Hematopoietic multipotent progenitor cell treated with erythropoietin and hydrocortisone succinate and interleukin-3 and kit ligand, for 15 days (in vitro differentiated cells): Measurements from ENCODE around the gene GPC6.
"Not testable (repeated sequence)": the region's sequence is repeated elsewhere in the genome, so short reads cannot be mapped to it uniquely, and the experiment has no call there.

Source experiments
- DNase-seq: peaks from one replicate; pipeline ENCODE4 v3.0.0-alpha.2; 2015; ENCODE audit warnings: low spot score

GPC6 gene

DNA sequence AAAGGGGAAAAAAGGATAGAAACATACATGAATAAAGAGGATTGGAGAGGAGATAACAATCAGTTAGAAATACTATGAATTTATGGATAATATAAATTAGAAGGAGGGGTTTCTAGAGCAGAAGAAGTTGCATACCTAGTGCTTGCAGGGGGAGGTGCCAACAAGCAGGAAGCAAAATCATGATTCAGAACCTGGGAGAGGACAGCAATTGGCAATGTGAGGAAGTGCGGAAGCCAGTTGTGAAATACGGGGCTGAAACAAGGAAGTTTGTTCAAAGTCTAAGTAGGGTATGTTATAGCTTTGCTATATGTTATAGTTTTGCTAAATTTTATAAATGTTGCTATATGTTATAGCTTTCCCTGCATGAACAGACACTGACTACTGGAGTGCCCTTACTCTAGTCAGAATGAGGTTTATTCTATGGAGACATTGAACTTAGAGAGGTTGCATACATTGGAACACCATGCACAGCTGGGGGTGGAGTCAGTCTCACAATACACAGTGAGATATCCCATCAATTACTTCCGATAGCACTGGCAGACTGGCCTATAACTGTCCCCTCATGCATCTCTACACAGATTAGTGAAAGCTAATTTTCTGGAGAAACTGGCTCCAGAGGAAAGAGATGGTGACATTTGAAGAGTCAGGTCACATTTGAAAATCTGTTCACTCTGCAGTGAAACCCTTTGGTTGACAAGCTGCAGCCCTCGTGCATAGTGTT lies 92.1 kb downstream of the GPC6 start:
- no peak for DNase-seq

DNA sequence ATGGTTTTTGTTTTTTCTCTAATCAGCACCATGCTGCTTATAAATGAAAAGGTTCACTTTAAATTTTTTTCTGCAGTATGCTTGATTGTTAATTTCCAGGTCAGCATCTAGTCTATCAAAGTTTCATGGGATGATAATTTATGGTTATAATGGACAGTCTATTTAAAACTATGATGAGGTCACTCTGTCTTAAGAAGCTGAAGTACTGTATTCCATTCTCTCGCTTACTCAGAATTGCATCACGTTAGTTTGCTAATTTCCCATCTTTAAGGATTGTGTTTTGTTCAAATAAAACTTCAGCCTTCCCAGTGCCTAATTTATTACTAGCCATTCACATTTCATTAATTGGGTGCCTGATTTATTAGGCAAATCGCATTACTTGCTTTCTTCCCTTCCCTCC lies 94.3 kb downstream of the GPC6 start:
- DNase-seq = no peak

DNA sequence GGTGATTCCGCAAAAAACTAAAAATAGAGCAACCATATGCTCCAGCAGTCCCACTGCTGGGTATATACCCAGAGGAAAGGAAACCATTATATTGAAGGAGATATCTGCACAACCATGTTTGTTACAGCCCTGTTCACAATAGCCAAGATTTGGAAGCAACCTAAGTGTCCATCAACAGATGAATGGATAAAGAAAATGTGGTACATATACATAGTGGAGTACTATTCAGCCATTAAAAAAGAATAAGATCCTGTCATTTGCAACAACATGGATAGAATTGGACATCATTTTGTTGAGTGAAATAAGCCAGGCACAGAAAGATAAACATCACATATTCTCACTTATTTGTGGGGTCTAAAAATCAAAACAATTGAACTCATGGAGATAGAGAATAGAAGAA lies 97.3 kb downstream of the GPC6 start:
- not testable (repeated sequence) for DNase-seq

DNA sequence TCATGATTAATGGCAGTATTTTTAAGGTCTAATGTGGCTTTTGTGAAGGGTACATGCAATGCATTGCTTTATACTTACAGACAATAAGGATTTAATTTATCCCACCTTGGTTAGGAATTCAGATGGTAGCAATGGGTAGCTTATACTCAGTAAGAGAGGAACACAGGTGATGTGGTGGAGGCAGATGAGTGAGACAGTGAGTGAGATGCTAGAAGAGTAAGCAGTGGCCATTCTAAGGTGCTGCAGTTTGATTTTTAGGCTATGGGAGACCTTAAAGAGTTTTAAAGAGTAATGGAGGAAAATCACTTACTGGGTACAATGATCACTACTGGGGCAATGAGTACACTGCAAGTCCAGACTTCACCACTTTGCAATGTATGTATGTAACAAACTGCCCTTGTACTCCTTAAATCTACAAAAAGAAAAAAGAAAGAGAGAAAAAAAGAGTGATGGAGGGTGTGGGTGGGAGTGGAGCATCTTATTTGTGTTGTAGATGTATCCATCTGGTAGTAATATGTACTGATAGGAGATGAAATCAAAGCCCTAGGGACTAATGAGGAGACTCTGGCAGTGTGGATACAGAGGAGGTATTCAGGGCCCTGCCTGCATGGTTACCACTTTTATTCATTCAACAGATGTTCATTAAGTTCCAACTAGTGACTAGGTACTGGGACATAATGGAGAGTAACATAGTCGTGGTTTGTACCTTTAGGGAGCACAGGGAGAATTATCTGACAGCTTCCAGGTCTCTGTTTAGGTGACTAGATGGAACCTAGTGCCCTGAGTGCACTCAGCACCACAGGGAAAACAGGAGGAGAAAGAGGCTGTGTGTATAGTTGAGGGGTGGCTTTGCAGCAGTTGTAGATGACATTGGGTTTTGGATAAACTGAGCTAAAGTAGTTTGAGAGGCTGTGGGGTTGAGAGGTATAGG lies 99.0 kb downstream of the GPC6 start:
- no peak for DNase-seq

DNA sequence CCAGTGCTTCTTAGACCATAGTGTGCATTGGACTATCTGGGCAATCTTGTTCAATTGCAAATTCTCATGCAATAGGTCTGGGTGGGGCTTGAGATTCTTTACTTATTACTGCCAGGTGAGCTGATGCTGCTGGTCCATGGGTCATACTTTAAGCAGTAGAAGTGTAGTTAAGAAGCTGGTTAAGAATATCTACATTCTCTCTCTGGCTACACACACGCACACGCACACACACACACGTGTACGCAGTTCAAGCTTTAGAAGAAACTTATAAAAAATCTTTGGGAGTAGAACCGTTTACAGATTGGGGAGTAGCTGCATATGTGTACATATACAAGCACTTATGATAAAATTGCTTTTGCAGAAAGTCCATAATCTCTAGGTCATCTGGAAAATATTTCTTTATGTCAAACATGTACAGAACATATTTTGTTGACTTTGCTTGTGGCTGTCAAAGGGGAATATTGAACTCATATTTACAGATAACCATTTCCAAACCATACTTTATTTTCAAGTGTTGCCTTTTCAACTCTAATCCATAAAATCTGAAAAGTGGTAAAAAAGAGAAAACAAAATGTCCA lies 99.7 kb downstream of the GPC6 start:
- DNase-seq = no peak

DNA sequence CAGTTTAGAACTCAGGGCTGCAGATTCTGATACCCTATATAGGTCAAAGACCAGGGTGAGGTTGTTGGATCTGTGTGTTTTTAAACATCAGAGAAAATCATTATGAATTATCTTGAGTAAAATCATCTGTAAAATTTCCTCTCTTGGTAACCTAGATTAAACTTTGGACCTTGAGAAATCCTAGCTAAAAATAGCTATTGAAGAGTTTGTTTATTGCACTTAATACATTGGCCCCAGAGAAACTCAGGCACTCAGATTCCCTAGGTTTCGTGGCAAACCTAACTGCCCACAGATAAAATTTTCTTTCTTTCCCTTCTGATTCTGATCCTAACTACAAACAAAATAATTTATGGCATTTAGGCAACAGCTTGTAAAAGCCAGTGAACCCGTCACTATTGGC lies 102.3 kb downstream of the GPC6 start:
- DNase-seq = no peak

DNA sequence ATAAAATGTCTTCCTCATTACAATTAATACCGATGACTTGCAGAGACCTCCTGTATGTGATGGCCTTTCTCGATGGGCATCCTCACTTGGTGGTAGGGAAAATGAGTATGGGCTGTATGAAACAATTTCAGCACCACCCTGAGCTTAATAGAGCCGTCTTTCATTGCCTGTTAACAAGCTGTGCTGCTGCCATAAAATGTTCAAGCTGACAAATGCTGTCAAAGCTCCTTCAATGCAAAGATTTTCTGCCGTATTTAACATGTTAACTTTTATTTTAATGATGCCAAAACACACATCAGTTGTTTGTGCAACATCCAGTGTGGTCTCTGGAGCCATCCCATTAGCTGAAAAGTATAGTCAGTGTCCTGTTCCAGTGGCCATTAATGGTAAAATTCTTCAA lies 110.1 kb downstream of the GPC6 start:
- no peak for DNase-seq

DNA sequence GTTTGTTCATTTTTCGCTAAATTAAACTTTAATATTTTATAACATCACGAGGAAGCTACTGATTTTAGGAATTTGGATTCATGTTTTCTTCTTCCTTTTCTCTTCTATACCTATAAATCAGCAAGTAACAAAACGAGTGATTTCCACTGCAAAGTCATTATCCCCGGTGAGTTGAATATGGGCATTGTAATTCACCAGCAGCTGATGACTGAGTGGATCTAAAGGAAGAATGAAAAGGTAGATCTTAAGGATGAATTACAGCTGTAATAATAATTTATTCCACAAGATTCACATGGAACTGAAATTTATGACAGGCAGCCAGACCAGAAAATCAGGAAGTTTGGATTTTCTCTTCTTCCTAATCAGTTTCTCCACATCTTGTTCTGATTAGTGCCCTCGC lies 111.4 kb downstream of the GPC6 start:
- DNase-seq = no peak

DNA sequence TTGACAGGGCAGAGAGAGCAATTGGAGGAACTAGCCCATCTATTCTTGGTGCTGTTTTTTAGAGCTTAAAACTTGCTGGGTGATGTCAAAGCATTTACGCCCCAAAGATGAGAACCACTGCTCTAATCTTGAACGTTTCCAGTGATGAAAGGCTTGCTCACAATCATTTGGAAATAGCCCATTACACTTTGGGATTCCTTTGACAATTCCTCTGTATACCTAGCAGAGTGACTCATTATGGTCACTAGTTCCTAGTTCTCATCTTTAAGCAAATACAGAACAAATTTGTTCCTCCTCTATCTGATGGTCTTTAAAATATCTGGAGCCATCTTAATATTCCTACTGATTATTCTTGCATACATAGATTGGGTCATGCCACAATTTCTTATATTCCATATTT lies 112.3 kb downstream of the GPC6 start:
- DNase-seq = no peak

DNA sequence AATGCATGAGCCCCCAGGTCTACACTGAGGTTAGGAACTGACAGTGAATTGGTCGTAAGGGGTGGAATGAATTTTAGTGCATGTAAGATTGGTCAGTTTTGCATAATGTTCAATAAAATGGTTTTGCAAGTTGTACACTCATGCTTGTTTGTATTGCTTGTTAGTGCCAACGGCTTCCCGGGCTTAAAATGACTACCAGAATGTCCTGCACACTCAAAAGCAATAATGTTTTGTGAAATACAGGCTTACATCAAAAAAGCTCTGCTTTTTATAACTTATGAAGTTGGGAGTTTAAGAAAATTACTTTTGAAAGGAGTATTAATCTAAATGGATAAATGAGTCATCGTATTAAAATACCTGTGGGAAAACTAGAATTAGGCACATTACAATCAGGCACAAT lies 112.9 kb downstream of the GPC6 start:
- DNase-seq = no peak

DNA sequence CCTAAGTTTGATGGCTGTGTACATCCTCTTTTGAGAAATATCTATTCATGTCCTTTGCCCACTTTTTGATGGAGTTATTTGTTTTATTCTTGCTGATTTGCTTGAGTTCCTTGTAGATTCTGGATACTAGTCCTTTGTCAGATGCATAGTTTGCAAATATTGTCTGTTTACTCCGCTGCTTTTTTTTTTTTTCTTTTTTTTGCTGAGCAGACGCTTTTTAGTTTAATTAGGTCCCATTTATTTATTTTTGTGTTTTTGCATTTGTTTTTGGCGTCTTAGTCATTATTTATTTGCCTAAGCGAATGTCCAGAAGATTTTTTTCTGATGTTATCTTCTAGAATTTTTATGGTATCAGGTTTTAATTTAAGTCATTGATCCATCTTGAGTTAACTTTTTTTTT lies 114.9 kb downstream of the GPC6 start:
- DNase-seq = no peak

DNA sequence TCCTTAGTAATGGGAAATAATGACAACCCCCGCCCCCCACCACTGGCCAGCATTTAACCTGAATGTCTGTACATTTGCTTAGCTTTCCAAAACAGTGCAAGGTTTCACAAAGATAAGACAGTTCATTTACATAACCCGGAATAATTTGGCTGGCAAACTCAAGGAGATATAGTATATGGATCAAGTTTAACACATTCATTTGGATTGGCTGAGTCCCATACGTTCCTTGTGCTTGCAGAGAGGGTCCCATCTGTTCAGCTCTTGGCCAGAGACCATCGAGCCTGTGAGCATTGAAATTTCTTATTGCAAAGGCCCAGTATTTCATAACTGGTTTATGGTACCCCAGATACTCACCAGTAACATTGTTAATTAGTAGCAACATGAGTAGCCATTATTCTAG lies 116.5 kb downstream of the GPC6 start:
- DNase-seq = no peak

DNA sequence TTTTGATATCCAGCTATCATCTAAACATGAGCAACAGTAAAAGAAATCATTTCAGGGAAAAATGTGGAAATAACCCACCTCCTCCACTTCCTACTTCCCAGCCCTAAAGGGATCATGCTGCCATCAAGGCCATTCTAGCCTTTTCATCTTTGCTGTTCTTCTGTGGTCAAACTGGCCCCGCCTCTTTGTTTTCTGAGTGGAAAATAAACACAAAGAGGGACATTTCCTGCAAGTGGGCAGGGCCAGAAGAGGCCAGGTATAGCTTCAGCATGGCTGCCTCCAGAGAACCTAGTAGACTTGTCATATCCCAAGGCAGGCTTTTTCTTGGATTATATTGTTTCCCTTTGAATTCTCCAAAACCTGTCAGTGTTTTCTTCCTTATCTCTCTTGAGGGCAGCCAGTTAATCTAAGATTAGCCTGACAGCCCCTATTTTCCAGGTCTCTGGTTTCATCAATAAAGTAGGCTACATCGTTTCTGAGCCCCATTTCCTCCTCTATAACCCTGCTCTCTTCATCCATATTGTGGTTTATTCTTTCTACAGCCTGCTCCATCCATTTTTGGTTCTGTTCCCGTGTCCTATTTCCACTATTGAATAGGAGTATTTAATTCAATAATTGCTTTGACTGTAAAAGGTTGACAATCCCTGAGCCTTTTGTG lies 117.6 kb downstream of the GPC6 start:
- no peak for DNase-seq

DNA sequence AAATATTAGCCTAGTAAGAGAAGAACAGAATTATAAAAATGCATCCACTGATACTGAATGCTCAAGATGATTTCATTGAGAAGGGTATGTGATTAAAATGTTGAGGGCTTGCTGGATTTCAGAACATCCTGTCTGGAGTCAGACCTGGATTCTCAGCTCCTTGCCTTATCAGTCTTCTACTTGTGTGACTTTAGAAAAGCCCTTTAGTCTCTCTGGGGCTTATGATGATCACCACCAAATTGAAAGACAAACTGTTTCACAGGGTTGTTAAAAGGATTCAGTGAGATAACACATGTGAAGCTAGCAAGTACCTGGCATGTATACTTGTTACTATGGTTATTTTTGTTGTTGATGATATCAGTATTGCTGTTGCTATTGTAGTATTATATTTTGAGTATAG lies 118.4 kb downstream of the GPC6 start:
- no peak for DNase-seq

DNA sequence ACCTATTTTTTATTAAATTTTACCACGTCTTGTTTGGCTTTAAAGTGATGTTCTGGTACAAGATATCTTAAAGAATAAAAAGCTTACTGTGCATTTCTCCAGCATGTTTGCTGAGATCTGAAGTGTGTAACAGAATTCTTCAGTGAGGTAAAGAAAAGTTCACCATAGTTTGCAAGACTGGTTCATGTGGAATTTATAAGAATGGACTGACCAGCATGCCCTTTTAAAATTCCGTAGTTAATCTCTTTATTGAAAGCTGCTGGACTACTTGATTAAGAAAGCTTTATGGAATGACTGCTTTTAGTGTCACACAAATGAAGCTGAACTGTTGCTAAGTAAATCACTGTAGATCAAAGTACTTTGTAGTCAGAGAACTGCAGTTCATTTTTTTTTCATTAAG lies 119.2 kb downstream of the GPC6 start:
- DNase-seq = no peak

DNA sequence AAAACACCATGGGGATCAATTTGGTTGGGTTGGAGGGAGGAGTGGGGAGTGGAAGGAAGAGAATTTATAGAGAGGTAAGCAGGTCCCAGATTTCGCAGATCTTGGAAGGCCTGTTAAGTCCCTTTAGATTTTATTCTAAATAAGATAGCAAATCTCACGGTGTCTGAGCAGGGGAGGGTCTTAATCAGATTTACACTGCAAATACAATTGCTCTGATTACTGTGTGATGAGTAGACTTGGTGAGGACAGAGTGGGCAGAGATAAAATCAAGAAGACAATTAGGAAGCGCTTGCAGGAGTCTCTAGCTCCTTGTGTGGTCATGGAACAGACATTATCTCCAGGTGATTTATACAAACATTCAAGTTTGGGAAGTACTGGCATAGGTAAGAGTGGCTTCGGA lies 126.0 kb downstream of the GPC6 start:
- no peak for DNase-seq

DNA sequence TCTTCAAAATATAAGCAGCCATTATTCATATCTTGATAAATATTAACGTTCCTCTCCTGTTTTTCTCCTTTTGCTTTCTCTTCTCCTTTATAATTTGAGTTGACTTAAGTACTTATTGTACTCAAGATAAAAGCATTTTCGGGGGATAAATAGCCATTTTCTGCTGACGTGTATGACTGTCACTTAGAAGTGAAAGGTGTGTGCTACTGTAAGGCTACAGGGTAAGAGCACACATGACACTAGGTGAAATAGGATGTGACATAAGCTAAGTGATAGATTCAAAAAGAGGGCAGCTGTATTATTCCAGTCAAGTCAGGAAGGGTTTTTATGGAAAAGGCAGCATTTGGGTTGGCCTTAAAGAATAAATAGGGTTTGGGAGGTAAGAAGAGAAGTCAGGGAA lies 128.5 kb downstream of the GPC6 start:
- no peak for DNase-seq

DNA sequence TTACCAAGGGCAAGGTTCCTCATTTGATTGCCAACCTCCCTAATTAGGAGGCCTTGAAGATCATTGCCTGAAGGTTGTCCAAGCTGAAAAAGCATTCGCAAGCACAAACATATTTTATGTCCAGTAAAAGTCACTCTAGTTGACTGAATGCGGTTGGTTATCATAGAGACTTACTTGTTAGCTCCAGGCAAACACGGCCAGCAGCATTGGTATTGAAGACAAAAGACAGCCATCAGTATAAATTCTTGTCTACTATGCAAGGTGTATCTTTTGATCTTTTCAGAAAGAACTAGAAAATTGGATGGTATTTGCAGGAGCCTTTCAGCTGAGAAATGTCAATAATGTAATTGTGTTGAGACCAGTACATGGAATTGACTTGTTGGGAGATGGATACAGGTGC lies 129.9 kb downstream of the GPC6 start:
- DNase-seq = no peak

DNA sequence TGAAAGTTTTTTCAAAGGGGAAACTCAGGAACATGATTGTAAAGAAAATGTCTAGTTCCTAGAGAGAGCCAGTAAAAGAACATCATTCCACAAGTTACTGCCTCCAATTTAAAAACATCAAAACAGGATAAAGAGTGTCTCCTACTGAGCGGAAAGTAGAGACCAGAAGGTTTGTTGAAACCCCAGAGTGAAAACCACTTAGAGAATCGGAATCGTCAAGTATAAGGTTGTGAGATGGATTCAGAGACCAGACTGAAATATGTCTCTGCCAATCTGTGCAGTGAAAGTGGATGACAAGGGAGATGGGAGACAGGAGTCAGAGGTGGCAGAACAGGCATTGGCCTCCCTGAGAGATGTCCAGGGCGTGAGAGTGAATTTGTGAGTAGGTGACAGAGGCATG lies 133.4 kb downstream of the GPC6 start:
- no peak for DNase-seq

DNA sequence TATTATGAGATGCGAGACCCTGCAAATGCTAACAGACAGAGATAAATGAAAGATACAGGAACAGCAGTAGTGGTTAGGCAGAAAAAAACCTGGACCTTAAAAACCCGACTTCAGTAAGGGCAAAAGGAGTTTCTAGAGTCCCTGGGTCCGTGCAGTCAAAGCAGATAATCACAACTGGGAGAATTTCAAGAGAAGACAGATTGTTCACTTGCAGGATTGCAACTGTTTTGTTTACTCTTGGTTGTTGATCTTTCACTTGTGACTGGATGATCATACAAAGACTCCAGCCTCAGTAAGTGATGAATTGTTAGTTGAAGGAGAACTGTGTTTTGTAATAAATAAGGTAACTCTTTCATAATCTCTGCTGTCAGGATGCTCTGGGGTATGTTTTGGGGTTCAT lies 135.1 kb downstream of the GPC6 start:
- no peak for DNase-seq

DNA sequence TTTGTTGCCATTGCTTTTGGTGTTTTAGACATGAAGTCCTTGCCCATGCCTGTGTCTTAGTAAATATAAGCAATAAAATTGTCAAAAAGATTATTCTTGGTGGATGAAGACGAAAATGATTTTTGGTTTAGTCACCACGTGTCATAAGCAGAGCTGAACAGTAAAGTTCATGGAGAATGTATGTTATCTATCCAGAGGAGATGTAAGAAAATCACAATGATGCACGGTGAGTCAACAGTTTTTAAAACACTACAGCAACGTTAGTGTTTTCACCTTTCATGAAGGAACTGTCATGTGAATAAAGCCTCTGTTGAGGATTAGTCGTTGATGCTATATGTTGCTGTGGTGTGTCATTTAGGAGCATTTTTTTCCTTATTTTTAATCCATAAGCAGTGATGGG lies 137.6 kb downstream of the GPC6 start:
- DNase-seq = no peak

DNA sequence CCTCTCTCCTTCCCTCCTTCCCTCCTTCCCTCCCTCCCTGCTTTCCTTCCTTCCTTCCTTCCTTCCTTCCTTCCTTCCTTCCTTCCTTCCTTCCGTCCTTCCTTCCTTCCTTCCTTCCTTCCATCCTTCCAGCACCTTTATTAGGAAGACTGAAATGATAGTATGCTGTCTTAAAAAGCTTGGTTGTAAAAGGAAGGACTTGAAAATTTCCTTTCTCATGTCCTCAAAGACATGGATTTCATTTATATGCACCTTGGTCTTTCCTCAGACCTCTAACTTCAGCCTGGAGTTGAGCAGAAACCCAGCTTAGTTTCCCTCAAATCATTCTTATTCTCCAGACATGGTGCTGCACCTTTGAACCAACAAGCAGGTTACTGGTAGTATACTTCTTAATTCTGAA lies 141.7 kb downstream of the GPC6 start:
- DNase-seq = no peak

DNA sequence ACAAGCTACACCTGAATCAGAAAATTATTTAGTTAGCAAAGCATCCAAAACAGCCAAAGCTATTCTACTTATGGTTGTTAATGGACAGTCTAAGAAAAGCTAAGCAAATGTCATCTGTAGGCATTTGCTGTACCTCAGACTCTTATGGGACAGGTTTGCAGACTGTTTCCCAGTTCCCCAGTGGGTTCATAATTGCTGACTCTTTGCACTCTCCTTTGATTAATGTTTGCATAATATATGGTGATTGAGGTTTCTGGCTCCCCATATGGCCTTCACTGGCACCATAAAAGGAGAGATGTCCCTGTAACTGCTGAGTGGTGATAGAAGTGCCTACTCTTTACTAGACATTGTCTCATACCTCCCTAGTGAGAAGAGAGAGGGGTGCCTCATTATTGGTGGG lies 142.1 kb downstream of the GPC6 start:
- DNase-seq = no peak
